Medulla oblongata (tissue), 1 donor: ENCODE data around the gene KLK6.
"Not testable (repeated sequence)": the region's sequence is repeated elsewhere in the genome, so short reads cannot be mapped to it uniquely, and the experiment has no call there.

ENCODE experiments used
- DNase-seq: peaks from one replicate; pipeline ENCODE4 v3.0.0-alpha.2; 2015; ENCODE audit errors: extremely low spot score

Gene KLK6

DNA sequence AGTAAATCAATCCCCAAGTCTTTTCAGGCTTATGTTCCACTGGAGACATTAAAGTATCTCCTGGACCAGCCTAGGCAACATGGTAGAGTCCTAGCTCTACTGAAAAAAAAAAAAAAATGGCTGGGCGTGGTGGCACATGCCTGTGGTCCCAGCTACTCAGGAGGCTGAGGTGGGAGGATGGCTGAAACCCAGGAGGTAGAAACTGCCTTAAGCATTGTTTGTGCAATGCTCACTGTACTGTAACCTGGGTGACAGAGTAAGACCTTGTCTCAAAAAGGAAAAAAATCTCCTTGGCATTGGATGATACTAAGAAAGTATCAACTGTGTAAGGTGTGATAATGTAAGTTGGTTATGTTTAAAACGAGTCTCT, 23.3 kb upstream of the KLK6 start:
- DNase-seq = no peak

DNA sequence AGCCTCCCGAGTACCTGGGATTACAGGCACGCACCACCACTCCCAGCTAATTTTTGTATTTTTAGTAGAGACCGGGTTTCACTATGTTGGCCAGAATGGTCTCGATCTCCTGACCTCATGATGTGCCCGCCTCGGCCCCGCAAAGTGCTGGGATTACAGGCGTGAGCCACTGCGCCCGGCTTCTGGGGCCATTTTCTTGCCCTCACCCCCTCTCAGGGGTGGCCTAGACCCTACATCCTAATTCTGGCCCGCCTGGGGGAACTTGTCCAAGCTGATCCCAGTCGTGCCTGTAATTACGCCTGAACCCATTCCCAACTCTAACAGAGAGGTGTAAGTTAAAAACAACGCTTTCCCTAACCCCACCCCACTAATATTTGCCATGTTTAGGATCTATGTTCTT, 15.0 kb upstream of the KLK6 start:
- not testable (repeated sequence) for DNase-seq

- no peak for DNase-seq
These were observed 14.4 kb upstream of the KLK6 start, which contains the start of gene KLK7 for GRCh38 chr19:50983625-50984292. TSS of gene KLK7 (minus strand) at chr19:50983917. CDS start at chr19:50982399, 1,518 bp downstream.

DNA sequence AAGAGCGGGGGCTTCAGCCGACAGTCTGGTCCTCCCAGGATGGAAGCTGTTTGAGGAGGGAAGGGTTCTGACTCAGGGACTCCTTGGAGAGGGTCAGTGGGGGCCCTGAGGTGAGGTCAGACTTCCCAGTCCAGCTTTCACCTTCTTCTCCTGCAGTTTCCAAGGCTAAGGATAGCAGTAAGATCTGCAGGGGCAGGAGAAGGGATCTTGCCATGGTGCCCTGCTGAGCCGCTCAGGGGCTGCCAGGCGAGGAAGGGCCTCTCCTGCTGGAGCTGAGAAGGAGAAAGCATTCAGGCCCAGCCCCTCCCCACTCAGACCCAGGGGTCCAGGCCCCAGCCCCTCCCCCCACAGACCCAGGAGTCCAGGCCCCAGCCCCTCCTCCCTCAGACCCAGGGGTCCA, 12.8 kb upstream of the KLK6 start:
- no peak for DNase-seq

- no peak for DNase-seq
These were observed 12.3 kb upstream of the KLK6 start for GRCh38 chr19:50981587-50982146.

GRCh38 chr19:50980208-50980607, 10.8 kb upstream of the KLK6 start:
- no peak for DNase-seq

GRCh38 chr19:50979758-50980157, 10.4 kb upstream of the KLK6 start:
- no peak for DNase-seq

GRCh38 chr19:50978772-50979390, 9.5 kb upstream of the KLK6 start:
- DNase-seq = no peak

GRCh38 chr19:50977626-50978025, 8.2 kb upstream of the KLK6 start:
- peak; percentile 40 for DNase-seq

GRCh38 chr19:50975766-50976165, 6.4 kb upstream of the KLK6 start:
- DNase-seq = no peak

DNA sequence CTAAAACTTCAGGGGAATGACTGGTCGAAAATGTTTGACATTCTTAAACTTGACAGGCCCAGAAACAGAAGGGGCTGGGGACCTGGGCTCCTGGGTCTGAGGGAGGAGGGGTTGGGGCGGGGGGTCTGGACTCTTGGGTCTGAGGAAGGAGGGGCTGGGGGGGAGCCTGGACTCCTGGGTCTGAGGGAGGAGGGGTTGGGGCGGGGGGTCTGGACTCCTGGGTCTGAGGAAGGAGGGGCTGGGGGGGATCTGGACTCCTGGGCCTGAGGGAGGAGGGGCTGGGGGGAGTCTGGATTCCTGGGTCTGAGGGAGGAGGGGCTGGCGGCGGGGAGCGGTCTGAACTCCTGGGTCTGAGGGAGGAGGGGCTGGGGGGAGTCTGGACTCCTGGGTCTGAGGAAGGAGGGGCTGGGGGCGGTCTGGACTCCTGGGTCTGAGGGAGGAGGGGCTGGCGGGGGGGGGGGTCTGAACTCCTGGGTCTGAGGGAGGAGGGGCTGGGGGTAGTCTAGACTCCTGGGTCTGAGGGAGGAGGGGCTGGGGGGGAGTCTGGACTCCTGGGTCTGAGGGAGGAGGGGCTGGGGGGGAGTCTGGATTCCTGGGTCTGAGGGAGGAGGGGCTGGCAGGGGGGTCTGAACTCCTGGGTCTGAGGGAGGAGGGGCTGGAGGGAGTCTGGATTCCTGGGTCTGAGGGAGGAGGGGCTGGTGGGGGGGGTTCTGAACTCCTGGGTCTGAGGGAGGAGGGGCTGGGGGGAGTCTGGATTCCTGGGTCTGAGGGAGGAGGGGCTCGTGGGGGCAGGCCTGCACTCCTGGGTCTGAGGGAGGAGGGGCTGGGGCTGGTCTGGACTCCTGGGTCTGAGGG, 5.5 kb upstream of the KLK6 start:
- DNase-seq = no peak

- no peak for DNase-seq
These were observed 3.5 kb upstream of the KLK6 start for GRCh38 chr19:50972795-50973376.

- DNase-seq = not testable (repeated sequence)
These were observed 419 bp upstream of the KLK6 start for GRCh38 chr19:50969810-50970209.

DNA sequence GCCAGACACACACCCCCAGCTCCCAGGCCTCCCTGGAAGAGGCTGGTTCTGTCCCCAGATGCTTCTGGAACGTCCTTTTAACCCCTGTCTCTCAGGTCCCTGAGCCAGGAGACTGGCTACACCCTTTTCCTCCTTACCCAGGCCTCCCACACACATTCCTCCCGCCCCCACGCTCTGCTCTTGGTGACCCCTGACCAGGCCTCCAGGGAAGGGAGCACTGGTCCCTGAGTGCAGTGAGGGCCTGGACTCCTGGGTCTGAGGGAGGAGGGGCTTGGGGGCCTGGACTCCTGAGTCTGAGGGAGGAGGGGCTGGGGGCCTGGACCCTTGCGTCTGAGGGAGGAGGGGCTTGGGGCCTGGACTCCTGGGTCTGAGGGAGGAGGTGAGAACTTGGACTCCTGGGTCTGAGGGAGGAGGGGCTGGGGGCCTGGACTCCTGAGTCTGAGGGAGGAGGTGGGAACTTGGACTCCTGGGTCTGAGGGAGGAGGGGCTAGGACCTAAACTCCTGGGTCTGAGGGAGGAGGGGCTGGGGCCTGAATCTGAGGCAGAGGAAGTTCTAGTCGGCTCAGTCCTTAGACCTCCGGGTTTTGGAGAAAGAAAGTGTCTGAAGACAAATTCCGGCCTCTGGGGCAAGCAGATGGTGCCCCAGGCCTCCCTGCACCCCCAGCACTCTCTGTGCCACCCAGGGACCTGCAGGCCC, 527 bp downstream of the KLK6 start:
- DNase-seq = no peak

- DNase-seq = peak; percentile 21
These were observed 1.3 kb downstream of the KLK6 start for GRCh38 chr19:50967929-50968715.

DNA sequence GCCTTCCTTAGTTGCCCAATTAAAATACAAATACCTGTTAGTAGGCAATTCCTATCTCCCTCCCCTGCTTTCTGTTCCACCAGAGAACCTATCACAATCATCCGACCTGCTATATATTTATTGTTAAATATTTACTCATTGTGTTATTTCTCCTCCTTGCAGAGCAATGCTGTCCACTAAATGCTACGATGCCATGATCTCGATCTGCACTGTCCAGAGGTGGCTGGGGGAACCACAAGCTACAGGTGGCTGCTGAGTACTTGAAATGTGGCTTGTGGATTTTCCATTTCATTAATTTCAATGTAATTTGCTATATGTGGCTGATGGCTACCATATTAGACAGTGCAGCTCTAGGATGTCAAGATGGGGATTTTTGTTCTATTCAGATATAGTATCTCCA, 5.1 kb downstream of the KLK6 start:
- DNase-seq = no peak

DNA sequence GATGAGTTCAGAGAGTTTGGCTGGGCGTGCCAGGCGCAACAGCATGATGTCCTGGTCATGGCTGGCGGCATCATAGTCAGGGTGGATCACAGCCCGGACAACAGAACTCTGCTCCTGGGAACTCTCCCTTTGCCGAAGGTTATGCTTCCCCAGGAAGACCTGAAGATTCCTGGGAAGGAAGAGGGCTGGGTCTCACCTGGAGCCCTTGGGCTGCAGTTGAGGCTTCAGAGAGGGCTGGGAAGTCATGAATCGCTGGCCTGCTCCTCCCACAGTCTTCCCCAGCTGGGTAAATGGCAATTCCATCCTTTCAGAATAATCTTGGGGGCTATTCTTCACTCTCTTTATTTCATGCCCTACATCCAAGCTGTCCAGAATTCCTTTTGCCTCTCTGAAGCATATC, 6.0 kb downstream of the KLK6 start:
- no peak for DNase-seq

DNA sequence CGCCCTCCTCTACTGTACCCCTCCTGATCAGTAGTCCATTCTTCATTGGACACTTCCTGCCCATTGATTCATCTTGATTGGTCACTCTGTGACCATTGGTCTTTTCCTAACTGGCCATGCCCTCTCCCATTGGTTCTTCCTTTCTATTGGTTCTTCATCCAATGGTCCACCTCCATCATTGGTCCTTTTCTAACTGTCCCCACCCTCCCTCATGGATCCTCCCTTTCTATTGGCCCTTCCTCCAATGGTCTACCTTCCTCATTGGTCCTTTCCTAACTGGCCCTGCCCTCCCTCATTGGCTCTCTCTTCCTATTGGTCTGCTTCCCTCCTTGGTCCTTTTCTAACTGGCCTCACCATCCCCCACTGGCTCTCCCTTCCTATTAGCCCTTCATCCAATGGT, 7.1 kb downstream of the KLK6 start:
- no peak for DNase-seq

- DNase-seq = no peak
These were observed 9.5 kb downstream of the KLK6 start for GRCh38 chr19:50959731-50960500.

- no peak for DNase-seq
These were observed 11.8 kb downstream of the KLK6 start for GRCh38 chr19:50957587-50957986.
